Esophagus (tissue), 2 donors: ENCODE results near the gene BBX. TPM values are rescaled to one million over a fixed set of nuclear protein-coding genes. Genes with fewer than 3 reads are reported as not detected.

ENCODE experiments used
- H3K27ac ChIP-seq, 2 donors: one replicate each; pipeline ENCODE4 v1.5.1; 2013; ENCODE audit warnings: low read depth in 2 of 2, mild to moderate bottlenecking in 2 of 2, inconsistent platforms in 1 of 2, low read length in 1 of 2, moderate library complexity in 1 of 2
- H3K27me3 ChIP-seq, 2 donors: one replicate each; pipeline ENCODE4 v1.6.1; 2013; ENCODE audit warnings: low read length in 2 of 2, control low read depth in 1 of 2, mild to moderate bottlenecking in 1 of 2; ENCODE audit not compliant: insufficient read depth in 2 of 2, control insufficient read depth in 1 of 2
- H3K36me3 ChIP-seq, 2 donors: one replicate each; pipeline ENCODE4 v1.6.1; 2013; ENCODE audit warnings: low read length in 1 of 2; ENCODE audit not compliant: control insufficient read depth in 2 of 2, insufficient read depth in 2 of 2
- H3K4me1 ChIP-seq, 2 donors: one replicate each; pipeline ENCODE4 v1.6.1; 2013; ENCODE audit warnings: low read length in 1 of 2; ENCODE audit not compliant: control insufficient read depth in 2 of 2, insufficient read depth in 2 of 2
- H3K4me3 ChIP-seq, 2 donors: one replicate each; pipeline ENCODE4 v1.5.1; 2013; ENCODE audit warnings: low read length in 2 of 2, mild to moderate bottlenecking in 2 of 2, low read depth in 1 of 2, moderate library complexity in 1 of 2
- H3K9me3 ChIP-seq, 2 donors: one replicate each; pipeline ENCODE4 v1.6.1; 2013; ENCODE audit warnings: mild to moderate bottlenecking in 2 of 2, low read depth in 1 of 2, low read length in 1 of 2, moderate library complexity in 1 of 2; ENCODE audit not compliant: control insufficient read depth in 2 of 2, insufficient read depth in 1 of 2
- WGBS, 2 donors: extraction: QIAGEN DNeasy Blood & Tissue Kit; methylation state at CpG; one replicate each; pipeline ENCODE4 v1.1.7; 2013; 5-methylcytosine and 5-hydroxymethylcytosine counted together
- polyA plus RNA-seq, 2 donors: library from polyadenylated mRNA; stranded (reverse); fragments of 200-250 nt; gene quantifications; one replicate each; pipeline ENCODE4 v1.2.3, GENCODE V29; 2013
- donor health status: healthy with polysubstance abuse.
- donor health status: Bipolar disorder and iron deficiency.

The BBX gene
- polyA plus RNA-seq, 2 donors = 3.4 to 4.7 TPM

DNA sequence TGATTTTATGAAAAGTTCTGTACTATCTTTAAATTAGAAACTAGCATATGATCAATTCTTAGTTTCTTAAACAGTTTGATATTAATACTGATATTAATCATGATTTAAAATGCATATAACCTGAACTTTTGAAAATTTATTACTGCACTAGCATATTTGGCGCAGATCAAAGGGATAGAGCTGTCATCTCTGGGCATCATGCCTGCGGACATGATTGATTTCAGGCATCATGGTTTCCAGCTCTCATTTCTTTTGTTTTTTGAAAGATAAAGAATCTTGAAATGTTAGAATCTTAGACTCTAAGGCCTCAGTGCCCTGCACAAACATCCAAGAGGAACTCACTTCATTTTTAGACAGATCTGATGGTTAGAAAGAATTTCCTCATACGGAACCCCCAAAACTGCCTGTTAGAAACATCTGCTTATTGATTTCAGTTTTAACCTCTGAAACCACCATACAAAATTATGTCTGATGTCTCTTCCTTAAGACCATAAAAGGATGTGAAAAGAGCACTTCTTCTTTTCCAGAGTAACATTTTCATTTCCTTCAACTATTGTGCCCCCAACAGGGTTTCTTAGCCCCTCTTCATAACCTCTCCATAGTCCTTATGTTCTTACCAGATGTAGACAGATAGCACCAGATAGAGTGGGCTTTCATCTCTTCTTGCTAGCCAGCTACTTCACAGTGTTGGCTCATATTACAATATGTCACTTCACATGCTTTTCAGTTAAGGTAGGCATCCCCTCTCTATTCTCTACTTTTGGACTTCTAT is 110.8 kb downstream of the BBX start:
- 54 to 62% methylated on average over 3 of the region's 3 CpGs for WGBS, 2 donors
- H3K9me3 ChIP-seq = no peaks in the 10 kb centered on the region
- no peak overlapping the region for H3K27ac ChIP-seq
- H3K4me1 ChIP-seq = no peaks in the 10 kb centered on the region
- H3K27me3 ChIP-seq = no peaks in the 10 kb centered on the region
- no peak overlapping the region for H3K4me3 ChIP-seq
- H3K36me3 ChIP-seq = no peaks in the 10 kb centered on the region

DNA sequence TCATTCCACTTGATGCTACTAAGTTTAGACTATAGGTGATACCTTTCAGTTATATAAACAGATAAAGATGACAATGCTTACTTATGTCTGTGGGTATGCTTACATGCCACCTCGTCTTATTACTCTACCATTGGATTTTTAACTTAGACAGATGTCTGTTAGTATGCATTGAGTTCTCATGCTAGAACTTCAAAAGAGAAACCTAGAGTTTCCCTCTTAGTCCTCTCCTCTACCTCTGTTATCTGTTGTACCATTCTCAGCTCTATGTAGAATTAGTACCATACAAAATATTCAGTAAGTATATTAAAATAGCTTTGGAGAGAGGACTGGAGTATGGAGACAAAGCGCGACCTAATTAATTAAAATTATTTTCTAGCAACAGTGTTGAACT is 111.3 kb downstream of the BBX start:
- 94 to 96% methylated on average over 3 of the region's 3 CpGs for WGBS, 2 donors
- Histone ChIP-seq H3K4me1 (no peaks in the 10 kb centered on the region), H3K27me3 (no peaks in the 10 kb centered on the region), H3K9me3 (no peaks in the 10 kb centered on the region), H3K27ac (no peak overlapping the region), H3K36me3 (no peaks in the 10 kb centered on the region), H3K4me3 (no peak overlapping the region)

DNA sequence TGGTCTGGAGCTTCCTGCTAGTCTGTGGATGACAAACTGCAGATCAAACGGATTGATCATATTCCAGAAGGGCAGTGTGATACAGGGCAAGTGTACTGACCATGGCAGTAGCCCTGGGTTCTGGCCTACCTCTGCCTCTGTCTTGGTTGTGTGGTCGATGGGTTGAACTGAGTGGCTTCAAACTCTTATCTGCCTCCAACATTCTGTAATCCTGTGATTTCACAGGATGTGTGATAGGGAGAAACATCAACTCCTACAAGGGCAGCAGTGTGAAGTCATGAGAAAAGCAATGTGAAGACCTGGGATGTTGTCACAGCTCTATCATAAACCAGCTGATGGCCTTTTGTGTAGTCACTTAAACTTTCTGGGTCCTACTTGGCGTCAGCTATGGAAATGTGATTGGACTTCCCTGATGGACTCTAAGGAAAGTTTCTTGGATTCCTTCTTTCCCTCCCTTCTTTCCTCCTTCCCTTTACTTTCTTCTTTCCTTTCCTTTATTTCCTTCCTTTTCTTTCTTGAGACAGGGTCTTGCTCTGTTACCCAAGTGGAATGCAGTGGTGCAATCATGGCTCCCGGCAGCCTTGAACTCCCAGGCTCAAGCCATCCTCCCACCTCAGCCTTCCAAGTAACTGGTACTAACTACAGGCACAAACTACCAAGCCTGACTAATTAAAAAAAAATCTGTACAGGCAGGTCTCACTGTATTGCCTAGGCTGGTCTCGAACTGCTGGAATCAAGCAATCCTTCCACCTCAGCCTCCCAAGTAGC is 114.8 kb downstream of the BBX start:
- WGBS, 2 donors = 94 to 95% methylated on average over 5 of the region's 5 CpGs
- Histone ChIP-seq H3K4me1 (no peaks in the 10 kb centered on the region), H3K27ac (no peak overlapping the region), H3K9me3 (no peaks in the 10 kb centered on the region), H3K4me3 (no peak overlapping the region), H3K27me3 (no peaks in the 10 kb centered on the region), H3K36me3 (no peaks in the 10 kb centered on the region)

DNA sequence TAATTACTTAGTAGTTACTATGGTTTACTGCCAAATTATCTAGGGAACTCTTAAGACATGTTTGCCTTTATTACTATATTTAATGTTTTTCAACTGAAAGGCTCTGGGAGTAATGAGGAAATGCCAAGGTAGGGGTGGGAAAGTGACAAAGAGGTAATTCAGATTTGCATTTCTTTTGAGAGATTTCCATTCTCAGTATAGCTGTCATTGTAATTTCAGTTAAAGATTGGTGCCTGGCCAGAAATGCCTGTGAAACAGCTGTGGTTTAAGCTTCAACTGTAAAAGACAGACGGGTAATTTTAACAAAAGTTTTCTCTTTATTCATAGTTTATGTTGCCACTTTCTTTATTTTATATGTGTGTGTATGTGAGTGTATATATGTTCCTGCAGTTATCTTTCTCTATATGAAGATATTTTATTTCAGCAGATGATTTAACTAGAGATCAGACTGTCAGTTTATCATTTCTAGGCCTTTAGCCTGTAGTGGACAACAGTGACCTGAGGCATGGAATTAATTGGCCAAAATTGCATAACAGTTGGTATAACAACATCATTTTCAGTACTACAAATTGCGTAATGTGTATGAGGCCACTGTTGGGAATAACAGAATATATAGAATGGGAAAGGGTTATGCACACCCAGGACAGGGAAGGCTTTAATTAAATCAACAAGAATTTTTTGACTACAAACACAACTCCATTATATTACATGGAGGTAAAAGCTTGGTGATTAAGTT is 119.0 kb downstream of the BBX start:
- Histone ChIP-seq H3K27me3 (no peaks in the 10 kb centered on the region), H3K4me1 (no peaks in the 10 kb centered on the region), H3K36me3 (no peaks in the 10 kb centered on the region), H3K9me3 (no peaks in the 10 kb centered on the region), H3K27ac (no peak overlapping the region), H3K4me3 (no peak overlapping the region)
- WGBS, 2 donors = 53 to 73% methylated on average over 2 of the region's 2 CpGs

DNA sequence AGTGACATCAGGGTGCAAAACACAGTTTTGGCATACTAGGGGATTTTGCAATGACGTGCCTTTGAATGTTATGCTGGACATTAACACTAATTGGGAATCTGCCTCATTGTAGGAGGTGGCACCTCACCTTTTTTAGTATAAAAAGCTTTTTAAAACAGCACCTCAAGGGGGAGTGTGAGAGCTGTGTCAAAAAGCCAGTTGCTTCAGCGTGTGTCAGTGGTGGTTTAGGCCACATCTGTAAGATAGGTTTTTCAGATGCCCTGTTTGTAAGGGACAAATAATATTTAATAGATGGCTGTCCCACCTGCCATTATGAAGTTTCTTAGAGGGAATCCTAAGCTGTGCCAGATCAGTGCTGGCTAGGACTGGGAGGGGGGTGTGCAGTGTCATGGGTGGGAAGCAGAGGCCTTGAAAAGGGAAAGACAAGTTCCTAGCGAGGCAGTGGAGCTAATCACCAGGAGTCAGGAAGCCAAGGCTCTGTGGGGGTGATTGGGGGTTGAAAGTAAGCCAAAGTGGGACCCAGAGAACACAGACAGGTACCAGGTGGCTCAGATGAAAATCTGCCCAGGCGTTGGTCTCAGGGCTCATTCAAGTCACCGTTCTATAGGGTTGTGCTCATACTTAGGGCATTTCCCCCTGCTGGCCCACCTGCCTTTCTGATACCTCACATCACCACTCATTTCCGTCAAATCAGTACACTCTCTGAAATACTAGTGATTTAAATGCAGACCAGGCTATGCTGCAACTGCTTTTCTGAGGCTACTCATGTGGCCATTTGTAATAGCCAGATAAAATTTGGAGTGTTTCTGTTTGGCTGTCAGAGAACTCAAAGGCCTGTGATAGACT is 120.5 kb downstream of the BBX start:
- Histone ChIP-seq H3K4me1 (no peaks in the 10 kb centered on the region), H3K36me3 (no peaks in the 10 kb centered on the region), H3K27me3 (no peaks in the 10 kb centered on the region), H3K9me3 (no peaks in the 10 kb centered on the region), H3K27ac (no peak overlapping the region), H3K4me3 (no peak overlapping the region)
- 89 to 90% methylated on average over 6 of the region's 6 CpGs for WGBS, 2 donors

DNA sequence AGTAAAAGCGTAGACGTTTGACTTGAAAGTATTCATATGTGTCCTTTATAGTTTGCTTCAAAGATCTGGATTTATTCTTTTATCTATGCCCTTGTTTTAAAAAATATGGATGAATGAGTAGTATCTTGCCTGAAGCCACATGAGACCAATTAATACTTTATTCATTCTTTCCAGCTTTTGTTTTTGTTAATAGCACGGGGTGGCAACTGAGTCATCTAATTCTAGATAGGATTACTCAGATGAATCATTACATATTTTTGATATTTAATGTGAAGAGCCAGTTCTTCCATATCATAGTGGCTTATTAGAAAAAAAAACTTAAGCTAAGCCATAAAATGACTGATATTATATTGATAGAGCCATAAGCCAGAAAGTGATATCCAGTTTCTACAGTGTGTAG is 121.9 kb downstream of the BBX start:
- WGBS, 2 donors = 49 to 64% methylated on average over 3 of the region's 3 CpGs

DNA sequence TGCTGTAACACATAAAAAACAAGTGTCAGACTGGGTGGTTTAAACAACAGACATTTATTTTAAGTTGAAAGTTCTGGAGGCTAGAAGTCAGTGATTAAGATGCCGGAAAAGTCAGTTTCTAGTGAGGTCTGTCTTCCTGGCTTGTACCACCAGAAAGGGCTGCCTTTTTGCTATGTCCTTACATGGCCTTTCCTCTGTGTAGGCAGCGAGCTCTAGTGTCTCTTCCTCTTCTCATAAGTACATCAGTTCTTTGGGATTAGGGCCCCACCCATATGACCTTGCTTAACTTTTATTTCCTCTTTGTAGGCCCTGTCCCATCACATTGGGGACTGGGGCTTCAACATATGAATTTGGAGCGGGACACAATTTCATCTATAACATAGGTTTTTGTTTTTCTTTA is 128.0 kb downstream of the BBX start:
- 84 to 87% methylated on average over 3 of the region's 3 CpGs for WGBS, 2 donors
- Histone ChIP-seq H3K36me3 (no peaks in the 10 kb centered on the region), H3K4me1 (no peaks in the 10 kb centered on the region), H3K27me3 (no peaks in the 10 kb centered on the region), H3K9me3 (no peaks in the 10 kb centered on the region), H3K4me3 (no peak overlapping the region), H3K27ac (no peak overlapping the region)

More for the DNA sequence above, 121.9 kb downstream of the BBX start:
- H3K27me3 ChIP-seq = no peaks in the 10 kb centered on the region
- no peaks in the 10 kb centered on the region for H3K9me3 ChIP-seq
- no peak overlapping the region for H3K27ac ChIP-seq
- no peak overlapping the region for H3K4me3 ChIP-seq
- H3K4me1 ChIP-seq = no peaks in the 10 kb centered on the region
- H3K36me3 ChIP-seq = no peaks in the 10 kb centered on the region

DNA sequence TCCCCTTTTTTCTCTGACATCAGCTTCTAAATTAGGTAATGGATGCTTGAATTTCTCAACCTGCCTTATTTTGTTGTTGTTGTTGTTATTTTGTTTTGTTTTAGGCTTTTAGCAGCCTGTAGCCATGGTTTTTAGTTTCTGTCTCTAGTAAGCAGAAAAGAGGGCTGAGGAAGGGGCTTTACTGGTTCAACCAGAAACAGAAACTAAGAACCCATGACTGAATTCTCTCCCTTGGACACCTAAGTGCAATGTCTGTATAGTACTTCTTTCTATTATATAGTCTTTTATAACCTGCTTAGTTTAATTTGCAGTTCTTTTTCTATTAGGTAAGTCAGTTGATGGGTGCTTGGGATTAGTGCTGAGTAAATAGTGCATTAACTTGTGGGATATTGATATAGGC is 129.0 kb downstream of the BBX start:
- Histone ChIP-seq H3K27me3 (no peaks in the 10 kb centered on the region), H3K27ac (no peak overlapping the region), H3K4me3 (no peak overlapping the region), H3K9me3 (no peaks in the 10 kb centered on the region), H3K36me3 (no peaks in the 10 kb centered on the region), H3K4me1 (no peaks in the 10 kb centered on the region)

DNA sequence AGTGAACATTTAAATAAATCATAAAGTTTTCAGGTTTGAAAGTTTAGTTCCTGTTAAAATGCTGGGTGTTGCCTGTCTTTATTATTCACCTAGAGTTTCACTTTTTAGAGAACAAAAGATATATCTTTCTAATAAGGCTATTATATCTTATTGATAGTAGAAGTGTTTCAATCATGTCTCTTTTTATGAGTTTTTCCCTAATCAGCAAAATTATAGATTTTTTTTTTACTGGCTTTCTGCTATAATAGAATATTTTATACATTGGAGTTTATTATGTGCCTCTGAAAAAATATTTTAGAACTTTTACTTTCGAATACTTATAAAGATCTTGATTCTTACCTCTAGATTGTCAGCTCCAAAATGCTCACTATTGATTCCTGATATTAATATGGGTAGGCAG is 131.5 kb downstream of the BBX start:
- Histone ChIP-seq H3K4me1 (no peaks in the 10 kb centered on the region), H3K36me3 (no peaks in the 10 kb centered on the region), H3K27ac (no peak overlapping the region), H3K9me3 (no peaks in the 10 kb centered on the region), H3K27me3 (no peaks in the 10 kb centered on the region), H3K4me3 (no peak overlapping the region)
- 99 to 100% methylated on average over 1 of the region's 1 CpG for WGBS, 2 donors
